WERI-Rb-1 (cell line): ENCODE results near the gene FBXO38.

Source experiments
- DNase-seq: peaks from one replicate; pipeline ENCODE4 v3.0.0-alpha.2; 2020
- H3K27ac ChIP-seq: fragments of 250-450 bp; sonication (Bioruptor Pico); 2 replicates; pipeline ENCODE4 v1.5.1; 2020; ENCODE audit warnings: mild to moderate bottlenecking, moderate library complexity
- H3K27me3 ChIP-seq: fragments of 250-450 bp; sonication (Bioruptor Pico); 2 replicates; pipeline ENCODE4 v1.5.1; 2021; ENCODE audit warnings: mild to moderate bottlenecking, low read depth, moderate library complexity; ENCODE audit not compliant: insufficient read depth, severe bottlenecking
- H3K36me3 ChIP-seq: fragments of 250-450 bp; sonication (Bioruptor Pico); 2 replicates; pipeline ENCODE4 v1.5.1; 2020; ENCODE audit warnings: mild to moderate bottlenecking, moderate library complexity
- H3K4me3 ChIP-seq: 2 replicates; pipeline ENCODE4 v1.5.1; 2011; ENCODE audit warnings: low read depth, mild to moderate bottlenecking, control low read depth, low read length
- H3K9me3 ChIP-seq: fragments of 250-450 bp; sonication (Bioruptor Pico); 2 replicates; pipeline ENCODE4 v1.5.1; 2021; ENCODE audit warnings: mild to moderate bottlenecking, moderate library complexity; ENCODE audit not compliant: severe bottlenecking
- TF ChIP-seq, protein P1 (sequence below): IDR thresholded peaks from 2 replicates; pipeline ENCODE4 v1.5.1; 2011; ENCODE audit warnings: low read depth, mild to moderate bottlenecking, control low read depth, inconsistent platforms, low read length

The FBXO38 gene

GRCh38 chr5:148446611-148447010, 62.9 kb downstream of the FBXO38 start:
- Histone ChIP-seq H3K36me3 (peaks cover 2% of the 10 kb centered on the region; the same call in 1 of the 2 replicates), H3K27ac (no peak overlapping the region), H3K4me3 (no peak overlapping the region), H3K27me3 (no peaks in the 10 kb centered on the region), H3K9me3 (no peaks in the 10 kb centered on the region)
- TF ChIP-seq, protein P1, sequence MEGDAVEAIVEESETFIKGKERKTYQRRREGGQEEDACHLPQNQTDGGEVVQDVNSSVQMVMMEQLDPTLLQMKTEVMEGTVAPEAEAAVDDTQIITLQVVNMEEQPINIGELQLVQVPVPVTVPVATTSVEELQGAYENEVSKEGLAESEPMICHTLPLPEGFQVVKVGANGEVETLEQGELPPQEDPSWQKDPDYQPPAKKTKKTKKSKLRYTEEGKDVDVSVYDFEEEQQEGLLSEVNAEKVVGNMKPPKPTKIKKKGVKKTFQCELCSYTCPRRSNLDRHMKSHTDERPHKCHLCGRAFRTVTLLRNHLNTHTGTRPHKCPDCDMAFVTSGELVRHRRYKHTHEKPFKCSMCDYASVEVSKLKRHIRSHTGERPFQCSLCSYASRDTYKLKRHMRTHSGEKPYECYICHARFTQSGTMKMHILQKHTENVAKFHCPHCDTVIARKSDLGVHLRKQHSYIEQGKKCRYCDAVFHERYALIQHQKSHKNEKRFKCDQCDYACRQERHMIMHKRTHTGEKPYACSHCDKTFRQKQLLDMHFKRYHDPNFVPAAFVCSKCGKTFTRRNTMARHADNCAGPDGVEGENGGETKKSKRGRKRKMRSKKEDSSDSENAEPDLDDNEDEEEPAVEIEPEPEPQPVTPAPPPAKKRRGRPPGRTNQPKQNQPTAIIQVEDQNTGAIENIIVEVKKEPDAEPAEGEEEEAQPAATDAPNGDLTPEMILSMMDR, result no peak
- no peak for DNase-seq

- Histone ChIP-seq H3K4me3 (no peak overlapping the region), H3K36me3 (no peaks in the 10 kb centered on the region), H3K27ac (no peak overlapping the region), H3K9me3 (no peaks in the 10 kb centered on the region), H3K27me3 (no peaks in the 10 kb centered on the region)
- DNase-seq, result no peak
- TF ChIP-seq, protein P1, result no peak
These were observed 68.9 kb downstream of the FBXO38 start for GRCh38 chr5:148452499-148453193.

- H3K9me3 ChIP-seq, result no peaks in the 10 kb centered on the region
- H3K27ac ChIP-seq, result no peak overlapping the region
- no peaks in the 10 kb centered on the region for H3K36me3 ChIP-seq
- DNase-seq, result no peak
- TF ChIP-seq, protein P1, result no peak
- H3K27me3 ChIP-seq, result no peaks in the 10 kb centered on the region
- no peak overlapping the region for H3K4me3 ChIP-seq
These were observed 70.8 kb downstream of the FBXO38 start for GRCh38 chr5:148454576-148454975.

DNA sequence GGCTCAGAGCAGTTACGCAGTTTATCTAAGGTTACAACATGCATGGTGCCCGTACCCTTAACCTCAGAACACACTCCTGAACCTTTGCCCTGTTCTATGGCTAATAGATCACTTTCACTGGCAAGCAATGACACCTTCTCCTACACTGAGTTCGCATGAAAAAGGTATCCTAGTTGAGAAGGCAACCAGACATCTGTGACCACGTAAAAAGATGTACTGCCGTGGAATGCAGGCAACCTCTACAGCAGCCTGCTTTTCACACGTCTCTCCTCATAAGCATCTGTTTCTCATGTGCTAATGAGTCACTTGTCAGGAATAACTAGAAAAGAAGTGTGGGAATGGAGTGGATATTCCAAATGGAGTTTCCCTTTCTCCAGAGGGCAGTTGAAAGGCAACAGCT, 71.4 kb downstream of the FBXO38 start:
- TF ChIP-seq, protein P1, result no peak
- H3K27me3 ChIP-seq, result no peaks in the 10 kb centered on the region
- no peaks in the 10 kb centered on the region for H3K9me3 ChIP-seq
- H3K27ac ChIP-seq, result no peak overlapping the region
- DNase-seq, result no peak
- H3K36me3 ChIP-seq, result no peaks in the 10 kb centered on the region
- no peak overlapping the region for H3K4me3 ChIP-seq

DNA sequence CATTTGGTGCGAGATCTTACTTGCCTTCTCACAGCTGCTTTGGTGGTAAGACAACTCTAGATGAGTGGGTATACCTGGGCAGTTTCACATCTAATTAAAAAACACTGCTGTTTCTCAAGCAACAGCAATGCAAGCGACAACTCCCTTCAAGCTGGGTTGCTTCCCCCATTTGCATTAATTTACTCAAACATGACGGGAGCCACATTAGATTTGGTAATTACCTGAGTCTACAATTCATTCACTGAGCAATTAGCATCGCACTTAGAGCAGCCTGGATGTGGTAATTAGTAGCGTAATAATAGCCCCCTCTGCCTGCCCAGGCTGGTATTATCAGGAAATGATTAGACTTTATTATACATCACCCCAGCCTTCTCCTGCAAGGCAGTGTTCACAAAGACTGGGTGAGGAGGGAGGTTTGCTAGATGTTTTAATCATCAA, 73.4 kb downstream of the FBXO38 start:
- no peak overlapping the region for H3K27ac ChIP-seq
- H3K9me3 ChIP-seq, result no peaks in the 10 kb centered on the region
- no peak overlapping the region for H3K4me3 ChIP-seq
- peak; percentile 20 for DNase-seq
- no peaks in the 10 kb centered on the region for H3K27me3 ChIP-seq
- TF ChIP-seq, protein P1, result peak; percentile 31; the same call in 1 of the 2 replicates
- H3K36me3 ChIP-seq, result no peaks in the 10 kb centered on the region
